EH (cell line): Measurements from ENCODE around the gene CDCA7.
A peak's percentile ranks its signal among the peaks of the same experiment; 100 is the strongest.
"Not testable (repeated sequence)": the region's sequence is repeated elsewhere in the genome, so short reads cannot be mapped to it uniquely, and the experiment has no call there.

ENCODE experiments used
- DNase-seq: peaks from one replicate; pipeline ENCODE4 v3.0.0-alpha.2; 2015; ENCODE audit warnings: low read depth

Gene CDCA7

GRCh38 chr2:173359231-173359630 lies 4.6 kb downstream of the CDCA7 start:
- DNase-seq: peak; percentile 21

DNA sequence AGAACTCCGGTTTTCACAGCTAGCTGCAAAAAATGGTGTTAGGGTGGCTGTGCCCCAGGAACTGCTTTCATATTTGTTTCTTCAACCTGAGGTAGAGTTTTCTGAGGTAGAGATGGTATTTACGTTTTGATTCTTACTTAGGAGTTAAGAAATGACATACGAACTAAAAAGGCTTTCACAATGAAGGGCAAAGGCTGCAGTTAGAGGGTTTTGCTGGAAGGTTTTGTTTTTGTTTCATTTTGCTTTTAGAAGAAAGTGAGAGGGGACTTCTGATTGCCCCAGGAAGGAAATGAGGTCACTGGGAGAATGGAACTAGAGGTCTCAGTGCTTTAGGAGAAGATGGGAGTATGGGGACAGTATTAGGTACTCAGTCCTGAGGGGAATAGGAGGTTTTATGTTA lies 15.5 kb downstream of the CDCA7 start:
- DNase-seq: no peak

DNA sequence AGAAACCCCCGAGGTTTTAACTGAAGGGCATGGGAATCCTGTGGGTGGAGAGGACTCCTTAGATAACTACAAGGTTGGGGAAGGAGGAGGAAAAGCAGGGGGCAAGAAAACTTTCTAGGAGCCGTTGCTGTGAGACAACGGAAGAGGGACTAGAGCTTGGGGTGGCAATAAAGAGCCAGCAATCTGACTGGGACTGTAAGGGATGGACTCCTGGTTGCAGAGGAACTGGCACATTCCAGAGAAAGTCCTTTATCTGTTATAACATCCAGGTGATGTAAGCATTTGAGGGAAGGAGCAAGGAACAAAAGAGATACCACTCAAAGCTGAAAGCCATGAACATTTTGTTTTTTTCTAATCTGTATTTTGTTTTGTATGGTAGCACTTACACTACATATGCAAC lies 16.4 kb downstream of the CDCA7 start:
- no peak for DNase-seq

- DNase-seq: no peak
Measured at GRCh38 chr2:173373290-173373689, 18.6 kb downstream of the CDCA7 start.

- DNase-seq: no peak
Measured at GRCh38 chr2:173374634-173375033, 20.0 kb downstream of the CDCA7 start.

- DNase-seq: not testable (repeated sequence)
Measured at GRCh38 chr2:173385534-173385933, 30.9 kb downstream of the CDCA7 start.

GRCh38 chr2:173386021-173386737 lies 31.5 kb downstream of the CDCA7 start:
- no peak for DNase-seq

- no peak for DNase-seq
Measured at GRCh38 chr2:173386738-173387065, 32.0 kb downstream of the CDCA7 start.

DNA sequence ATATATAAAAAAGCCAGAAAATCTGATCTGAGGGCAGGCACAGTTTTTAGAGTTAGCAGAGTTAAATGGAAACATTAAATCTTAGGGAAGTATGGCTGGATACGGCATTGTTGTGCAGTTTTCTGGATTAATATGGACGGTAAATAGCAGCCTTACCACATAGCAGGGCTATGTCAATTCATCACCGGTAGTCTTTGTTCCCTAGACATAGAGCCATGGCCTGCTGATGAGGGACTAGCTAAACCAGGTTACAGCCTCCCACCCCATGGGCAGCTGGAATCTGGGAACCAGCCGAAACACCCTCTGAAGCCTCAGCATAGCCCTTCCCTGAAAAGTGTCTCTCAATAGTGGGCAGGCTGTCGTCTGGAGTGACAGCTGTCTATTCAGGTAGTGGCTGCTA lies 32.4 kb downstream of the CDCA7 start:
- no peak for DNase-seq

- no peak for DNase-seq
Measured at GRCh38 chr2:173387660-173388059, 33.0 kb downstream of the CDCA7 start.

GRCh38 chr2:173388795-173389194 lies 34.1 kb downstream of the CDCA7 start:
- no peak for DNase-seq

GRCh38 chr2:173390036-173390435 lies 35.4 kb downstream of the CDCA7 start:
- DNase-seq: no peak

- no peak for DNase-seq
Measured at GRCh38 chr2:173392731-173393130, 38.1 kb downstream of the CDCA7 start.

DNA sequence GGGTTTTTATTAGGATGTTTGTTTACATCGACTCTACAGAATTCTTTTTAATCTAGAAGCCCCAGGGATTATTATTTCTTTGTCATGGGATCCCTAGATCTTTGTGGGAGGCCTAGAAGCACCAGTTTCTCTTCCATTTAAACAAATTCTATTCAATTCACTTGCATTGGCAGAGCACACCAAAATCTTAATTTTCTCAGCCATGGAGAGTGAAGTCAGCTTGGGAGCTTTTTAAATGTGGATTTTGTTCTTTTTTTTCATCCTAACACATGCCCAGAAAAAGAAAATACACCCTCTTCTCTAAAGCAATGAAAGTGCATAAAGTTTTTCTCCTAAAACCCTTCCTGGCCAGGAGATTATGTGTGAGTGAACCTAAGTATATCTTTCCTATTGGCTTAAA lies 38.5 kb downstream of the CDCA7 start:
- no peak for DNase-seq

DNA sequence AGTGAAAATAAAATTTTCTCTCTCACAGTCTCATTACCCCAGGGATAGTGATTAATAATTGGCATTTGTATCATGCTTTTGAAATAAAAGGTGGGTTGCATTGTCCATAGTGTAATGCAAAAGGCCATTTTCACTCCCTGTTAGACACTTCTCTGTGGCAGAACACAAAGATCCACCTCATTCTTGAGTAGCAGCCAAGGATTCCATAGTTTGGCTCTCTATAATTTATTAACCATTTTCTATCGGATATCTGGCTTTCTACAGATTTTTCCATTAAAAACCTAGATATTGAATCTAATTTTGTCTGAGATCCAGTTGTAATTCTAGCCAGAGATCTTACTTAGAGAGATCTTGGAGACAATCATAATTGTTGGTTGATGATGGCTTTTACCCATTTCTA lies 39.0 kb downstream of the CDCA7 start:
- no peak for DNase-seq

- DNase-seq: no peak
Measured at GRCh38 chr2:173394091-173394974, 39.7 kb downstream of the CDCA7 start.

DNA sequence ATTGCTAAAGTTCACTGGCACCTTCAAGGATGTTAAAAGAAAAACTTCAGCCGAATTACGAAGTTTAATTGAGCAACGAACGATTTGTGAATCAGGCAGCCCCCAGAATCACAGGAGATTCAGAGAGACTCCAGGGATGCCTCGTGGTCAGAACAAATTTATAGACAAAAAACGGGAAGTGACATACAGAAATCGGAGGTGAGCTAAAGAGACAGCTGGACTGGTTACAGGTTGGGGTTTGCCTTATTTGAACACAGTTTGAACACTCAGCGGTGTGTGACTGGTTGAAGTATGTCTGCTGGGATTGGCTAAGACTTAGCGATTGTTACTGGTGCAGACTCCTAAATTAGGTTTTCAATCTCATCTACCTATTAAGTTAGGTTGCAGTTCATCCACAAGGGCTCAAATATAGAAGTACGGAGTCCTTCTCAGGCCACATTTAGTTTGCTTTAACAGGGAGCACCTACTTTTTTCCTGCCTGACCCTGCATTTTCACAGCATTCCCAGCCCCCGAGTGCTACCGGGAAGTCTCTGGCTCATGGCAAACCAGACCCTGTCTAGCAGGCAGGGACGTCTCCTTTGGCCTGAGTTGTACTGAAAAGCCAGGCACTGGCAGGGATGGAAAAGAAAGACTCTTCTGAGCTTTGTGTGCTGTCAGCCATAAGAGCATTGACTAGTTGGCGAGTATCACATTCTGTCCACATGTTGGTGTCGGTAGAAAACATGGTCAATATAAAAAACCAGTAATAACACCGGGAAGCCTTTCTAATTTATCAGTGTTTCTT lies 41.1 kb downstream of the CDCA7 start:
- DNase-seq: no peak

DNA sequence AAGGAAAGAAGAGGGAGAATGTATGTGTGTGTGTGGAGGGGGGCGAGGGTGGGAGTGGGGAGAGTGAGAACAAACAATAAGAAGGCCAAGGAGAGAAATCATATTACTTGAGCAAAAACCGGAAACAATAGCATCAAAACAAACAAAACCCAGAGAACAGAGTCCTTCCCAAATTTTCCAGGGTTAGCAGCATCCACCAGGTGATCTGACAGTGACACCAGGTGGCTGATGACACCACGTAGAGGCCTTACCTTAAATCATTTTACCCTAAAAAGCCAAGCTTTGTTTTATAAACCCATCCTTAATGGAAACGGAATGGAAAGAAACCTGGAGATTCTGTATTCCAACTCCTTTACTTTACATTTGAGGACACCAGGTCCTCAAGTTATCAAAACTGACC lies 42.9 kb downstream of the CDCA7 start:
- DNase-seq: no peak

DNA sequence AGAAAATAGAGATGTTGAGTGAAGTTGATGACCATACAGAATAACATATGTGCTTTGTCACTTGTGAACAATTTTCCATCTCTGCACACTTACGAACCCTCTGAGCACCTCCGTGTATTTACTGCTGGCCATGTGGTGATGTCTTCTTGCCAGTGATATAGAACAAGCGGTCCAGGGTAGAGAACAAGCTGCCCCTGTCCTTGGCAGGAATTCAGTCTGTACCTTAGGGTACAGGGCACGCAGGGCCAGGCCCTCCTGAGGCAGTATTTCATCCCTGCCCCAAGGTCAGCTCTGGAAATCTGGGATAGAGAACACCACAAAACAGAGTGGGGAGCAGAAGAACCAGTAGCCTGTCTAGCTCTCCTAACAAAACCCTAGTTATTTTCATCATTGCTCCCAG lies 44.6 kb downstream of the CDCA7 start:
- no peak for DNase-seq

DNA sequence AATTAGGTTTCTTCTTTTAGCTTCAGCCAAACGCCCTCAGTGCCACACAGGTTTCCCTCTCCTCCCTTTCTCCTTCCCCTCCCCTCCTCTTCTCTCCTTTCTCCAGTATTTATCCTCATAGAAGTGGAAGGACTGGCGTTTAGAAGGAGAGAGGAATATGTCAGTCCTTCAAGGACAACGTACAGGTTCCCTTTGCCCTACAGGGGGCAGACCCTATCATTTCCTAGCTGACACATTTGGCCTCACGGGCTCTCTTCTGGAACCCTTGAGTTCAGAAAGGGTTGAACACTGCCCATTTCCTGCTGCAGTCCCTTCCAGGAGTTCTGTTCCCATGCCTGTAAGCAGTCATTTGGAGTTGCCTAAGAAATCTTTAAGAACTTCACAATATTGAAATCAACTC lies 46.1 kb downstream of the CDCA7 start:
- DNase-seq: peak; percentile 9

GRCh38 chr2:173401716-173402326 lies 47.1 kb downstream of the CDCA7 start:
- peak; percentile 21 for DNase-seq

- DNase-seq: peak; percentile 81
Measured at GRCh38 chr2:173402405-173402974, 47.8 kb downstream of the CDCA7 start.
